ENCODE results near the gene TRAPPC3.

DNA sequence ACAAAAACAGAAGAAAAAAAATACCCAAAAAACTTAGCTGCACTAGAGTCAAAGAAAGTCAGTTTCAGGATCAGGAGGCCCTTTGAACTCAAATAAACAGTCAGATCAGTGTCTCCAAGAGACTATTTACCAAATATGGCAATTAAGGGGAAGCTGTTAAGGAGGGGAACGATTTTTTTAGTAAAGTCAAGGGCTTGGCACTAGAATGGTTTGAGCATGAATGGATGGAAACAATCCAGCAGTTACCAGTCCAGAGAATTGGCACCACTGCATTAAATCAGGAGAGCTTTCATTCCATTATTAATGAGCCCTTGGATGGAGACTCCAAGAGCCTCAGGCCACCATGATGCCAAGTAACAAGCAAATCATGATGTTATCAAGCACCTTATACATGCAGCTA is 7.2 kb downstream of the TRAPPC3 start:
- TF ChIP-seq, protein P1, sequence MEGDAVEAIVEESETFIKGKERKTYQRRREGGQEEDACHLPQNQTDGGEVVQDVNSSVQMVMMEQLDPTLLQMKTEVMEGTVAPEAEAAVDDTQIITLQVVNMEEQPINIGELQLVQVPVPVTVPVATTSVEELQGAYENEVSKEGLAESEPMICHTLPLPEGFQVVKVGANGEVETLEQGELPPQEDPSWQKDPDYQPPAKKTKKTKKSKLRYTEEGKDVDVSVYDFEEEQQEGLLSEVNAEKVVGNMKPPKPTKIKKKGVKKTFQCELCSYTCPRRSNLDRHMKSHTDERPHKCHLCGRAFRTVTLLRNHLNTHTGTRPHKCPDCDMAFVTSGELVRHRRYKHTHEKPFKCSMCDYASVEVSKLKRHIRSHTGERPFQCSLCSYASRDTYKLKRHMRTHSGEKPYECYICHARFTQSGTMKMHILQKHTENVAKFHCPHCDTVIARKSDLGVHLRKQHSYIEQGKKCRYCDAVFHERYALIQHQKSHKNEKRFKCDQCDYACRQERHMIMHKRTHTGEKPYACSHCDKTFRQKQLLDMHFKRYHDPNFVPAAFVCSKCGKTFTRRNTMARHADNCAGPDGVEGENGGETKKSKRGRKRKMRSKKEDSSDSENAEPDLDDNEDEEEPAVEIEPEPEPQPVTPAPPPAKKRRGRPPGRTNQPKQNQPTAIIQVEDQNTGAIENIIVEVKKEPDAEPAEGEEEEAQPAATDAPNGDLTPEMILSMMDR (IDR thresholded peaks at IDR 0.05 in 2 of 3, conservative IDR thresholded peaks at IDR 0.05 in 1 of 3; ENCODE audit: insufficient read depth in 2 of 3, low read depth in 1 of 3, low read length in 3 of 3): no peak
- TF ChIP-seq ZKSCAN1 (IDR thresholded peaks at IDR 0.05; ENCODE audit: low read depth, low read length) (no peak), TCFL5 (CRISPR knock-in tag; conservative IDR thresholded peaks at IDR 0.05) (no peak)

All from K562 (cell line).